Trophoblast cell (in vitro differentiated cells and primary cell): ENCODE measurements around the gene PIK3R6.
"Not testable (repeated sequence)": the region's sequence is repeated elsewhere in the genome, so short reads cannot be mapped to it uniquely, and the experiment has no call there.

Source experiments
- DNase-seq, 2 donors: peaks; one replicate each; pipeline ENCODE4 v3.0.0-alpha.2; 2016
- H2AFZ ChIP-seq: 2 replicates; pipeline ENCODE4 v1.6.1; 2013; ENCODE audit warnings: low read length, moderate library complexity, mild to moderate bottlenecking; ENCODE audit not compliant: insufficient read depth, poor library complexity
- H2AK5ac ChIP-seq: 2 replicates; pipeline ENCODE4 v1.6.1; 2013; ENCODE audit warnings: mild to moderate bottlenecking, low read length
- H2BK120ac ChIP-seq: 2 replicates; pipeline ENCODE4 v1.6.1; 2013; ENCODE audit warnings: low read length, mild to moderate bottlenecking, moderate library complexity; ENCODE audit not compliant: insufficient read depth, poor library complexity
- H2BK12ac ChIP-seq: 2 replicates; pipeline ENCODE4 v1.6.1; 2013; ENCODE audit warnings: mild to moderate bottlenecking, low read length, moderate library complexity
- H2BK5ac ChIP-seq: 2 replicates; pipeline ENCODE4 v1.6.1; 2013; ENCODE audit warnings: low read length, low read depth, moderate library complexity, mild to moderate bottlenecking; ENCODE audit not compliant: poor library complexity
- H3K14ac ChIP-seq: 2 replicates; pipeline ENCODE4 v1.6.1; 2013; ENCODE audit warnings: mild to moderate bottlenecking, low read length
- H3K18ac ChIP-seq: 2 replicates; pipeline ENCODE4 v1.6.1; 2013; ENCODE audit warnings: mild to moderate bottlenecking, low read length
- H3K23ac ChIP-seq: 2 replicates; pipeline ENCODE4 v1.6.1; 2013; ENCODE audit warnings: low read length
- H3K27ac ChIP-seq: 2 replicates; pipeline ENCODE4 v1.5.1; 2013; ENCODE audit warnings: low read depth, mild to moderate bottlenecking, inconsistent platforms, low read length, moderate library complexity
- H3K27me3 ChIP-seq: 2 replicates; pipeline ENCODE4 v1.6.1; 2013; ENCODE audit warnings: inconsistent platforms, mild to moderate bottlenecking, low read length, moderate library complexity; ENCODE audit not compliant: insufficient read depth
- H3K36me3 ChIP-seq, 2 experiments: 1 replicate in 1 of 2; 2 replicates in 1 of 2; pipeline ENCODE4 v1.6.1; 2013; ENCODE audit warnings: low read length in 2 of 2, mild to moderate bottlenecking in 2 of 2, moderate library complexity in 1 of 2; ENCODE audit not compliant: insufficient read depth in 2 of 2, control insufficient read depth in 1 of 2
- H3K4ac ChIP-seq: 2 replicates; pipeline ENCODE4 v1.6.1; 2013; ENCODE audit warnings: low read depth, mild to moderate bottlenecking, low read length, moderate library complexity
- H3K4me1 ChIP-seq, 2 experiments: 1 replicate in 1 of 2; 2 replicates in 1 of 2; pipeline ENCODE4 v1.6.1; 2013; ENCODE audit warnings: low read length in 2 of 2, mild to moderate bottlenecking in 2 of 2, moderate library complexity in 1 of 2; ENCODE audit not compliant: insufficient read depth in 2 of 2, control insufficient read depth in 1 of 2
- H3K4me2 ChIP-seq: 2 replicates; pipeline ENCODE4 v1.6.1; 2013; ENCODE audit warnings: inconsistent platforms, mild to moderate bottlenecking, low read length, moderate library complexity
- H3K4me3 ChIP-seq: 2 replicates; pipeline ENCODE4 v1.5.1; 2013; ENCODE audit warnings: mild to moderate bottlenecking, low read depth, low read length, inconsistent platforms
- H3K79me1 ChIP-seq: one replicate; pipeline ENCODE4 v1.6.1; 2013; ENCODE audit warnings: low read length
- H3K79me2 ChIP-seq: 2 replicates; pipeline ENCODE4 v1.6.1; 2013; ENCODE audit warnings: low read length, mild to moderate bottlenecking; ENCODE audit not compliant: control insufficient read depth, insufficient read depth, poor library complexity
- H3K9ac ChIP-seq: 2 replicates; pipeline ENCODE4 v1.6.1; 2013; ENCODE audit warnings: mild to moderate bottlenecking, low read length
- H3K9me3 ChIP-seq: 2 replicates; pipeline ENCODE4 v1.6.1; 2013; ENCODE audit warnings: low read depth, mild to moderate bottlenecking, control low read depth, inconsistent platforms, low read length; ENCODE audit not compliant: insufficient read depth
- H4K12ac ChIP-seq: 2 replicates; pipeline ENCODE4 v1.6.1; 2013; ENCODE audit warnings: low read depth, mild to moderate bottlenecking, low read length, moderate library complexity
- H4K8ac ChIP-seq: 2 replicates; pipeline ENCODE4 v1.6.1; 2013; ENCODE audit warnings: low read depth, mild to moderate bottlenecking, low read length, moderate library complexity
- H4K91ac ChIP-seq: one replicate; pipeline ENCODE4 v1.6.1; 2013; ENCODE audit warnings: low read depth, mild to moderate bottlenecking, low read length, moderate library complexity
- WGBS: extraction: QIAGEN DNeasy Blood & Tissue Kit; methylation state at CpG from one replicate; pipeline ENCODE4 v1.1.7; 2013; ENCODE audit warnings: missing lambda C conversion rate; ENCODE audit not compliant: insufficient read length, insufficient coverage; ENCODE audit errors: extremely low coverage; 5-methylcytosine and 5-hydroxymethylcytosine counted together

PIK3R6 gene

DNA sequence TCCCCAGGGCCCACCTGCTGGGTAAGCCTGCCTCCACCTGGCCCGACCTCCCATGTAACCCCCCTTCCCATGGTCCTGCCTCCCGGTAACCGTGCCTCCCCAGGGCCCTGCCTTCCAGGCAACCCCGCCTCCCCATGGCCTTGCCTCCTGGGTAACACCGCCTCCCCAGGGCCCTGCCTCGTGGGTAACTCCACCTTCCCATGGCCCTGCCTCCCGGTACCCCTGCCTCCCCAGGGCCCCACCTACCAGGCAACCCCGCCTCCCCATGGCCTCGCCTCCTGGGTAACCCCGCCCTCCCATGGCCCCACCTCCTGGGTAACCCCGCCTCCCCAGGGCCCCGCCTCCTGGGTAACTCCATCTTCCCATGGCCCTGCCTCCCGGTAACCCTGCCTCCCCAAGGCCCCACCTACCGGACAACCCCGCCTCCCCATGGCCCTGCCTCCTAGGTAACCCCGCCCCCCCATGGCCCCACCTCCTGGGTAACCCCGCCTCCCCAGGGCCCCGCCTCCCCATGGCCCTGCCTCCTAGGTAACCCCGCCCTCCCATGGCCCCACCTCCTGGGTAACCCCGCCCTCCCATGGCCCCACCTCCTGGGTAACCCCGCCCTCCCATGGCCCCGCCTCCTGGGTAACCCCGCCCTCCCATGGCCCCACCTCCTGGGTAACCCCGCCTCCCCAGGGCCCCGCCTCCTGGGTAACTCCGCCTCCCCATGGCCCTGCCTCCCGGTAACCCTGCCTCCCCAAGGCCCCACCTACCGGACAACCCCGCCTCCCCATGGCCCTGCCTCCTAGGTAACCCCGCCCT is 17.9 kb upstream of the PIK3R6 start:
- not testable (repeated sequence) for H3K79me2 ChIP-seq, H3K4me2 ChIP-seq, H3K23ac ChIP-seq, H2AK5ac ChIP-seq, H3K79me1 ChIP-seq, H3K4me1 ChIP-seq, H3K9me3 ChIP-seq, H3K4me3 ChIP-seq, H4K12ac ChIP-seq, H4K8ac ChIP-seq, H2BK12ac ChIP-seq, H4K91ac ChIP-seq, H2BK120ac ChIP-seq, H2AFZ ChIP-seq, H3K36me3 ChIP-seq, H3K27ac ChIP-seq, H3K14ac ChIP-seq, H3K4ac ChIP-seq, DNase-seq, H2BK5ac ChIP-seq, H3K9ac ChIP-seq, H3K18ac ChIP-seq, H3K27me3 ChIP-seq
- no CpG with 5 or more reads among the region's 30 CpGs for WGBS

DNA sequence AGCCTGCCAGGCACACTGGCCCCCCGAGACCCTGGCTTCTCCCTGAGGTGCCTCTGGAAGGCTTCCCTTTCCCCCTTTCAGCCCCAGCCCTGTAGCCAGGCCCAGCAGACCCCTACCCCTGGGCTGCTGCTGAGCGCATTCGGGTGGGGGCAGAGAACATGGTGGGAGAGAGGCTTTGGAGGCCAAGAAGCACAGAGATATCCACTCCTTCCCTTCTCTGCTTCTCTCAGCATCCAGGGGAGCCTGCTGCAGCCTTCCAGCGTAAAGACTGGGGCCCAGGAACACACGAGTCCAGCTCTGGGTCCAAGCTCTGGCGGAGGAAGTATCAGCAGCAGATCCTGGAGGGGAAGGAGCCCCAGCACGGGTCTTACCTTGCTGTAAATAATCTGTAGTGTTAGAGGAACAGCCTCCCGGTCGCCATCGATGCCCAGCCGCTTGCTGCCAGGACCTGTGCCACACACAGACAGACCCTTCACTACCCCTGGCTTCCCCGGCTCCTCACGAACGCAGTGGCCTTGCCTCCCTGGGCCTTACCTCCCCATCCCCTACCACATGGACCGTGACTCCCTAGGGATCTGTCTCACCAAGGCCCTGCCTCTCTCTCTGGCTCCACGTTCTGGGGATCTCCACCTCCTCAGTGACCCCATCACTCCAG is 17.0 kb upstream of the PIK3R6 start:
- Histone ChIP-seq H3K4me1 (no peaks in the 10 kb centered on the region), H4K91ac (no peak overlapping the region), H3K79me1 (no peaks in the 10 kb centered on the region), H3K36me3 (no peaks in the 10 kb centered on the region), H3K79me2 (no peaks in the 10 kb centered on the region), H2BK5ac (no peak overlapping the region), H3K27ac (no peak overlapping the region), H2BK120ac (no peak overlapping the region), H4K12ac (no peak overlapping the region), H3K23ac (no peak overlapping the region), H3K14ac (no peak overlapping the region), H3K4me2 (no peak overlapping the region), H3K27me3 (no peaks in the 10 kb centered on the region), H3K4ac (no peak overlapping the region), H2AK5ac (no peak overlapping the region), H3K18ac (no peak overlapping the region), H3K9ac (no peak overlapping the region), H3K4me3 (no peak overlapping the region), H4K8ac (no peak overlapping the region), H2AFZ (no peak overlapping the region), H2BK12ac (no peak overlapping the region), H3K9me3 (peaks cover 3% of the 10 kb centered on the region)
- DNase-seq, result no peak
- WGBS, result no CpG with 5 or more reads among the region's 16 CpGs

DNA sequence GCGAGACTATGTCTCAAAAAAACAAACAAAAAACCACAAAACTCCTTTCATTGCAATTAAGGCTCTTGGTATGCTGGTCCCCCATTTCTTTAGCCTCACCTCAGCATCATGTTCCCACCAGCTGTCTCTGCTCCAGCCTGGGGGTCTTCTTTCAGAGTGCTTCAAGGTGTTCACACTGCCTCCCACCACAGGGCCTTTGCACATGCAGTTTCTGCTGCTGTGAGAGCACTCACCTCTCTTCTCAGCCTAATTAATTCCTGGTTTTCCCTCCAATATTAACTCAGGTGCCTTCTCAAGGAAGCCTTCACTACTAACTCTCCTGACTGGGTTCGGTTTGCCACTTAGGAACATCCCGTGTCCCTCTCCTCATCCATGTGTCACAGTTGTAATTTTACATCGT is 15.9 kb upstream of the PIK3R6 start:
- H3K4me3 ChIP-seq, result no peak overlapping the region
- H3K4me2 ChIP-seq, result no peak overlapping the region
- H3K14ac ChIP-seq, result no peak overlapping the region
- H3K9ac ChIP-seq, result no peak overlapping the region
- H3K36me3 ChIP-seq, result no peaks in the 10 kb centered on the region
- H2BK5ac ChIP-seq, result no peak overlapping the region
- H4K12ac ChIP-seq, result no peak overlapping the region
- H3K4ac ChIP-seq, result no peak overlapping the region
- H2BK12ac ChIP-seq, result no peak overlapping the region
- no CpG with 5 or more reads among the region's 4 CpGs for WGBS
- H3K27me3 ChIP-seq, result no peaks in the 10 kb centered on the region
- H4K91ac ChIP-seq, result no peak overlapping the region
- H2AFZ ChIP-seq, result no peak overlapping the region
- no peak for DNase-seq
- no peak overlapping the region for H3K18ac ChIP-seq
- no peak overlapping the region for H2BK120ac ChIP-seq
- no peak overlapping the region for H3K23ac ChIP-seq
- peaks cover 2% of the 10 kb centered on the region for H3K9me3 ChIP-seq
- no peak overlapping the region for H3K27ac ChIP-seq
- H4K8ac ChIP-seq, result no peak overlapping the region
- H2AK5ac ChIP-seq, result no peak overlapping the region
- no peaks in the 10 kb centered on the region for H3K79me2 ChIP-seq
- no peaks in the 10 kb centered on the region for H3K79me1 ChIP-seq
- H3K4me1 ChIP-seq, result no peaks in the 10 kb centered on the region

DNA sequence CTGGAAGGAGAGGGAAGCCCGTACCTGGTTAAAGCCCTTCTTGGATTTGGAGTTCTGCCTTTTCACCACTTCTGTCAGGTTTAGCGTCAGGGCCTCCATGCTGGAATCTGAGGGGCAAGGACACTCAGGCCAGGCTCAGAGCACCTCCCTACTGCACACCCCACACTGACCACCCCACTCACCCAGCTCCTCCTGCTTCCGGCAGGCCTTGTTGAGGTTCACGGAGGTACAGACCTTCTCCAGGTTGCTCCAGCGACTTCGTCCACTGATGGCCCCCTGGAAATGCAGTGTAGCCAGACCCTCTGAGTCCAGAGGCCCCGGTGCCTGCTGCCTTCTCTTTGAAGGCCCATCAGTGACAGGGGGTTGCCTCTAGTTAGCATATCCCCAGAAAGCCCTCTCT is 14.1 kb upstream of the PIK3R6 start:
- Histone ChIP-seq H3K9ac (no peak overlapping the region), H3K36me3 (no peaks in the 10 kb centered on the region), H2BK120ac (no peak overlapping the region), H3K18ac (no peak overlapping the region), H3K27me3 (no peaks in the 10 kb centered on the region), H2AFZ (no peak overlapping the region), H3K79me2 (no peaks in the 10 kb centered on the region), H4K12ac (no peak overlapping the region), H3K4me2 (no peak overlapping the region), H4K91ac (no peak overlapping the region), H2BK5ac (no peak overlapping the region), H3K4ac (no peak overlapping the region), H2AK5ac (no peak overlapping the region), H4K8ac (no peak overlapping the region), H3K4me1 (no peaks in the 10 kb centered on the region), H2BK12ac (no peak overlapping the region), H3K4me3 (no peak overlapping the region), H3K23ac (no peak overlapping the region), H3K14ac (no peak overlapping the region), H3K79me1 (no peaks in the 10 kb centered on the region), H3K9me3 (no peaks in the 10 kb centered on the region), H3K27ac (no peak overlapping the region)
- no peak for DNase-seq
- no CpG with 5 or more reads among the region's 7 CpGs for WGBS
